ENCODE data around the gene BPIFA2.
"Not testable (repeated sequence)": the region's sequence is repeated elsewhere in the genome, so short reads cannot be mapped to it uniquely, and the experiment has no call there.

BPIFA2 gene, protein sequence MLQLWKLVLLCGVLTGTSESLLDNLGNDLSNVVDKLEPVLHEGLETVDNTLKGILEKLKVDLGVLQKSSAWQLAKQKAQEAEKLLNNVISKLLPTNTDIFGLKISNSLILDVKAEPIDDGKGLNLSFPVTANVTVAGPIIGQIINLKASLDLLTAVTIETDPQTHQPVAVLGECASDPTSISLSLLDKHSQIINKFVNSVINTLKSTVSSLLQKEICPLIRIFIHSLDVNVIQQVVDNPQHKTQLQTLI

DNA sequence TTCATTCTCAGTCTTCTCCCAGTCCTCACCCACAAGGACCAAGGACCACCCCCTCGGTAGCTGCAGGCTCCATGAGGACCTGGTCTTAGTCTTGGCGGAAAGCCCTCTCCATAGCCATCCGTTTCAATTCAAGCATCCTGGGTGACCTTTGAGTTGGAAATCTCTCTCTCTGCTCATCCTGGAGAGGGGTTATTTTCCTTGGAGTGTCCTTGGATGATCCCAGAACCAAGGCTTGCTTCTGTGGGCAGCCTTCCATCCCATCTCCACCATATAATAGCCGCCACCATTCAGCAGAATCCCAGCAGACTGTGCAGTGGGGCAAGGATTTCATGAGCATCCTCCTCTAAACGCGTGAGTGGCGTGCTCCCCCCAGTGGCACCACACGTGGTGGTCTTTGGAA, at the start of gene BPIFA2:
BPIFA2 (plus strand) TSS at position 301 of the 400 bp plus-strand sequence. CDS start 987 bp downstream, outside the sequence.
- DNase-seq, result no peak

DNA sequence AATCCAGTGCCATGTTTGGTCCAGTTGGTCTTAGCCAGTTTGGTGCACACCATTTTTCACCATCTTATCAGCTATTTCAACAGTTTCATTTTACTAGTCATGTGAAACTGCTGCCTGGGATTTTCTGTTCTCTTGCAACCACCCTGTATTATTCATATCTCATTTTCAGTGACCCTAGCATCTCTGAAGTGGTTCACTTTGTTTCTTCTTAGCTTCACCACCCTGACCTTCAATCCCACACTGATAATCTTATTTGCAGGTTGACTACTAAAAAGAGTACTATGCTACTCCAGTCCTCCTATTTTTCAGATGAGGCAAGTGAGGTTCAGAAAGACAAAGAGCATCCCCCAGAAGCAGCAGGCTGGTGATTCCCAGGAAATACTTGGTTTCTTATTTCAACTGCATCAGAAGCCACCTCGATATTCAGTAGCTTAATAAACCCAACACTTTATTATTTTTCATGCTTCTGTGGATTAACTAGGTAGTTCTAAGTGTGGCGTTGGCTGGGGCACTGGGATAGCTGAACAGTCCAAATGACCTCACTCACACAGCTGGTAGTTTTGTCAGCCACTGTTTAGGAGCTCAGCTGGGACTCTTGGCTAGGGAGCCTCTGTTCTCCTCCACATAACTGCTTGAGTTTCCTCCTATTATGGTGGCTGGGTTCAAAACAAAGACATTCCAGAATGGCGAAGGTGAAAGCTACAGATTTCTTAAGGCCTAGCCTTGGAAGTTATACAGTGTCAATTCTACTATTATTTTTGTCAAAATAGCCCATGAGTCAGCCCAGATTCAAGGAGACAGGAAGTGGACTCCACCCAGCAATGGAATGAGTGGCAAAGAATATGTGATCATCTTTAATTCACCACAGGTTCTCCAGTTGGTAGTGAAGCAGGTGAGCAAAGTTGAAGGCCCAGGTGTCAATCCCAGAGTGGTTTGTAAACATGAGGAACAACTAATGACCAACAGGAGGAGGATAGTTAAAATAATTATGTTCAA, 47.9 kb upstream of the BPIFA2 start:
- DNase-seq, result no peak

DNA sequence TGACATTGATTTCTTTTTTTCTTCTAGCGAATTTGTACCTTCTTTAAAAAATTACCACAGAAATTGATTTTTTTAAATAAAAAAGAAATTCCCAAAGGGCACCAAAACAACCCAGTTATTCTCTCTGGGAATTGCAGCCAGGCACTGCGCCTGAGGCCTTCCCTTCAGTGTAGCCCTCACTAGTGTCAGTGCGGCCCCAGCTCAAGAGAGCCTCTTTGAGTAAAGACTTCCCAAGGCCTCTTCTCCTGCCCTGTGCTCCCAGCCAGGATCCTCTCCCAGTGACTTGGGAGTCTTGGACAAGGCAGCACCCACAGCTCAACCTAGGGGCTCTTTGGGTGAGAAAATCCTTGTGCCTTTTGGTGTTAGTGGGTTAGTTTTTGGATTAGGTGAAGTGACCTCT, 47.0 kb upstream of the BPIFA2 start:
- DNase-seq, result no peak

DNA sequence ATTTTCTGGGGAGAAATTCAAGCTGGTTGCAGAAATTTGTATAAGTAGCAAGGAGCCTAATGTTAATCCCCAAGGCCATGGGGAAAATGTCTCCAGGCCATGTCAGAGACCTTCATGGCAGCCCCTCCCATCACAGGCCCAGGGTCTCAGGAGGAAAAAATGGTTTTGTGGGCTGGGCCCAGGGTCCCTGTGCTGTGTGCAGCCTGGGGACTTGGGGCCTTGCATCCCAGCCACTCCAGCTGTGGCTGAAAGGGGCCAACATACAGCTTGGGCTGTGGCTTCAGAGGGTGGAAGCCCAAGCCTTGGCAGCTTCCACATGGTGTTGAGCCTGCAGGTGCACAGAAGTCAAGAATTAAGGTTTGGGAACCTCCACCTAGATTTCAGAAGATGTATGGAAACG, 45.7 kb upstream of the BPIFA2 start:
- not testable (repeated sequence) for DNase-seq

DNA sequence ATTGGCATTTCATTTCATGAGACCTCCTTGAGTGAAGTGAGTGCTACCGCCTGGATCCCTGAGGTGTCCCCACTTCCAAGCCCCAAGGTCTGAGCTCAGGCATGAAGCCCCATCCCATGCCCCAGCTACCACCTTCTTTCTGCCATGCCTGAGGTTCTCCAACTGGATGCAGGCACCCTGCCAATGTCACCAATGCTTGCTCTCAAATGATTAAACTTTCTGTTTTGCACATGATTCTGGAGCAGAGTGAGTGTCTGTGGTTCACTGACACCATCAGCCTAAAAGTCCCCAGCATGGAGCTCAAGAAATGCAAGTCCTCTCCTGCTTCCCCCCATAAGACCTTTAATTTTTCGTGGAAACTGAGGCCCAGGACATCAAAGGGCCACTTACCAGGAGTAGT, 43.7 kb upstream of the BPIFA2 start:
- DNase-seq, result no peak

DNA sequence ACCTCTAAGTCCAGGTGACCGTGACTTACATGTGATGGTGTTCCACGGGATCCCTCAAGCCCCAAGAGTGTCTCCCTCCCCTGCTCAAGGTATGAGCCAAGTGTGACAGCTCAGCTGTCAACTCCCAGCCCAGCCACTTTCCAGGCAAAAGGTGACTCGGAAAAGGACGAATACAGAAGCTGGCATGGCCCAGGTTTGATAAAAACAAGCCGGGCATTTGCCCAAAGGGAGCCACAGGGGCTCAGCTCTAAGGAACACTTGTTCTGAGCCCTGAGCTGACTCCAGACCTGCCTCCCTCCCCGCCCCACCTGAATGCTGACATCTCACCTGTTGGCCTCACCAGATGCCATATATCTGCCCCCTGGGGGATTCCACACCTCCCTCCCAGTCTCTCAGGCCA, 43.0 kb upstream of the BPIFA2 start:
- DNase-seq, result no peak

DNA sequence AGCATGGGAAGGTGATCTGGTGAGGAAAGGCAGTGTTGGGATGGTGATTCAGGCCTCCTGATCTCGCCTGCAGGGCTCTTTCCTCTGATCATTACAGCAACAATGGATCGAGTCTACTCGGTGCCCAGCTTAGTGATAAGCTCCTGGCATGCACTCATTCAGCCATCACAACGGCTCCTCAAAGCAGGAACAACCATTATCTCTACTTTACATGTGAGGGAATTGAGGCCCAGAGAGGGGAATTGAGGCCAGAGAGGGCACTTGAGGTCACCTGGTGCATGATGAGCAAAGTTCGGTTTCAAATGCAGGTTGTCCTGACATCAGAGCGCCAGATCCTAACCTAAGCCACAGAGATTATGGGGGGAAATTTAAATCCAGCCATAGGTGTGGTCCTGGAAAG, 42.0 kb upstream of the BPIFA2 start:
- DNase-seq, result no peak

DNA sequence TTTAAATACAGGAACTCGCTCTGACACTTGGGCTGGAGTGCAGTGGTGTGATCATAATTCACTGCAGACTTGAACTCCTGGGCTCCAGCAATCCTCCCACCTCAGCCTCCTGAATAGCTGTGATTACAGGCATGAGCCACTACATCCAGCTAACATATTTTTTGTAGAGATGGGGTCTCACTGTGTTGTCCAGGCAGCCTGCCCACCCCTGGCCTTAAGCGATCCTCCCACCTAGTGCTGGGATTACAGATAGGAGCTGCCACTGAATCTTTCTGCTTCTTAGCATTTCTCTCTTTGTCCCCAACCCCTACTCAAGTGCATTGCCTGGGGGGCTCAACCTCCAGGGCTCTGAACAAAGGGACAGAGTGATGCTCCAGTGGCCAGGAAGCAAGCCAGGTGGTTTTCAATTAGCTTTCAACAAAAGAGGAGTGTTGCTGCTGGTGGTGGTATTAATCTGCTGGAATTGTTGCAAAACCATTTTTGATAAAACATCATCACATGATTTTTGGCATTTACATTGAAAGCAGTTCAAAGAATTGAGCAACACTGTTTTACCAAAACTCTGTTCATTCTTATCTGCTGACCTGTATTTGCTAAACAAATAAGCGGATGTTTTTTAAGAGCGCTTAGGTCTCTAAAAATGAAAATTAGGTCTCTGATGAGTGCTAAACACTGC, 40.4 kb upstream of the BPIFA2 start:
- DNase-seq, result no peak

DNA sequence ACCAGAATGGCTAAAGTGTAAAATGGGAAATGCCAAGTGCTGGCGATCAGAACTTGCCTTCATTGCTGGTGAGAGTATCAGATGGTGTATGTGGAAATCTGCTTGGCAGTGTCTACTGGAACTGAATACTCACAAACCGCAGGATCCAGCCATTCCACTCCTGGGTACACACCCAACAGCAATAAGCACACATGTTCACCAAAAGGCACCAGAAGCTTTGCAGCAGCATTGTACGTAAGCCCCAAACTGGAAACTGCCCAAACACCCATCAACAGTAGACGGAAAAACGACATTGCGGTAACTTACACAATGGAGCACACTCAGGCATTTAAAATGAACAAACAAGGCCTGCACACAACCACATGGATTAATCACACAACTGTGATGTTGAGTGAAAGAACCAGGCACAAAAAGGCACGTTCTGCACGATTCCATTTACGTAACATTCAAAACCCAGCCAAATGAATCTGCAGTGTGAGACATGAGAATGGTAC, 37.3 kb upstream of the BPIFA2 start:
- no peak for DNase-seq

DNA sequence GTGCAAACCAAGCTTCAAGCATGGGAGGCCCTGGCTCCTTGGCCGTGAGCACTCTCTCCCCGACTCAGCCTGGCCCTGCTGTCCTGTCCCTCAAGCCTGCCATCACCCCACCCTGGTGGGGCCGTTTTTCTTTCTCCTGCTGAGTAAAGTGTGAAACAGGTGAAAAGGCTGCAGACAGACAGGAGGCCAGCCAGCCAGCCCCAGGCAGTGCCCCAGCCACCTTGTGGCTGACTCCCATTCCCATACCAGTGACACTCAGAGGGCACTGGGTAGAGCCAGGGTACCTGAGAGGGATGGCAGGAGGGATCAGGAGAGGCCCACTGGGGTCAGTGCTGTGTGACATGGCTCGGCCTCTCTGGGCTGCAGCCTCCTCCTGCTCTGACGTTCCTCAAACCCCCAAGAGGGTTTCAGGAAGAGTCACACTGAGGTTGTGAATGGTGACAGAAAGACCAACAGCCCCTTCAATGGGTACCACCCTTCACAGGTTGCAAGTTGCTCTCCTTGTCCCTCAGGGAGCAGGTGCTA, 35.9 kb upstream of the BPIFA2 start:
- DNase-seq, result no peak

DNA sequence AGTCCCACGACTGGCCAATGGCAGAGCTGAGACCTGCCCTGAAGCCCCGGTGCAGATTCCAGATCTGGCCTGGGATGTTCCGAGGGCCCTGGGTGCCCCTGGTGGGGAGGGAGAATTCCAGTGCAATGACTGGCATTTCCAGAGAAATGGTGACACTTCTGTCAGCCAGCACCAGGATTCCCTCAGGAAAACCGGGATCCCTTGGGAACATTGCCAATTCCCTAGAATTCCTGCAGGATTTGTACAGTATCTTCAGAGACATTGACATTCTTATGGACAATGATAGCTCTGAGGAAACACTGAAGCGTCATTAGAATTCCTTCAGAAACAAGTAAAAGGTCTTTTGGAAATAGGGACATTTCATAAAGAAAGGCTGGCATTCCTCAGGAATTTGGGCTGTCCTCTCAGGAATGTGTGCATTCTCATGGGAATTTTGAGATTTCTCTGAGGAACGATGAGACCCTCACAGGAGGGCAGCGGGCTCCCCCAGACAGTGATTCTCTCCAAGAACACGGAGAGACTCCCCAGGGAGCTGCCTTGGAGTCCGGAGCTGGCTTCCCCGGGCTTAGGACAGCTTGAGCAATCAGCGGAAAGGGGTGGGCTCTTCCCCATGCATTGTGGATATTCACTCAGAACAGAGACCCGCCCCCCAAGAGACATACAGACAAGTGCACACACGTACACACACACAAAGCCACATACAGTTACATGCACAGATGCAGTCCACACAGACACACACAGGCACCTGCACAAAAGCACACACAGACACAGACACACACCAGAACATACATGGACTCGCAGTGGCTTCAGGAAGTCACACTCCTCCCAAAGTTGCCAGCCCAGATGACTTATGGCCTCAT, 35.2 kb upstream of the BPIFA2 start:
- no peak for DNase-seq

DNA sequence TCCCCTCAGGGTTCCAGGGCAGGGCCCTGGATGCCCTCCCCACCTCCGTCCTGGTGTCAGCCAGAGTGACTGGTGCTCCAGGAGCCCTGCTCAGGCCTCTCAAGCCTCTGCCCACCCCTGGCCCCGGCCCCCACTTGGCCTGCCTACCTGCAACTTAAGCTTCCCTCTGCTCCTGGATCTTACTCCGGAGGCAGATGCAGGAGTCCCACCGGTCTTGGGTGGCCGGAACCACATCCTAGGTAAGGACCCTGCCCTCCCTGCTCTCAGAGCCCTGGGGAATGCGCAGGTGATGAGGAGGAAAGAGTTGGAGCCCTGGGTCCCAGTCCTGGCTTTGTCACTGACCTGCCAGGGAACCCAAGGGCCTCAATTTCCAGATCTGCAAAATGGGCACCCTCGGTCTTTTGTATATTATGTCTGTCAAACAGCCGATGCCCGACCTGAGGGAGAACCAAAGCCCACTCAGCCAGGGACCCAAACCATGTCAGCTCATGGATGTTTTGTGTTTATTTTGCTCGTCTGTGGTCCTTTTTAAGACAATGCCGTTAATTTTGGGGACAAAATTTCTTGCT, 34.5 kb upstream of the BPIFA2 start:
- no peak for DNase-seq

DNA sequence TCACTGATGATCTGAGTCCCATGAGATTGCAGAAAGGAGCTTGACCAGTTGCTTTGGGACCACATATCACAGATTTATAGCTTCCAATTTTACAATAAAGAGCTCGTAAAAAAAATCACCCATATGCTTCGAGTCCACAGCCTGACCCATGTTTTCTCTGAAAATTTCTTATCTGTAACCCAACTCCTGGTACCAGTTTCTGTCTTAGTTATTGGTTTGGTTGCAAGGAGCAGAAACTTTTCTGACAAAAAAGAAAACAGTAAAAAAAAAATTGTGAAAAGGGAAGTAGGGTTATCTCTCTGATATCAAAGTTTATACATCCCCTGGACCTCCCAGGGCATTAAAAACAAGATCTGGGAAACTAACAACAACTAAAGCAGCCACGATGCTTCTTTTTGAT, 30.8 kb upstream of the BPIFA2 start:
- no peak for DNase-seq

DNA sequence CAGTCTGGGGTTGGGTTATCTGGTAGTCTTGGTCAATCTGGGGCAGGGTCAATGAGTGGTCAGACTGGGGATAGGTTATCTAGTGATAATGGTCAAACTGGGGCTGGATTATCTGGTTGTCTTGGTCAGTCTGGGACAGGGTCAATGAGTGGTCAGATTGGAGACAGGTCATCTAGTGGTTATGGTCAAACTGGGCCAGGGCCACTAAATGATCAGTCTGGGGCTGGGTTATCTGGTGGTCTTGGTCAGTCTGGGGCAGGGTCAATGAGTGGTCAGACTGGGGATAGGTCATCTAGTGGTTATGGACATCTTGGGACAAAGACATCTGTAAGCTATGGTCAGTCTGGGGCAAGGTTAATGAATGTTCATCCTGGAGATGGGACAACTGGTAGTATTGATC, 28.5 kb upstream of the BPIFA2 start:
- DNase-seq, result no peak

DNA sequence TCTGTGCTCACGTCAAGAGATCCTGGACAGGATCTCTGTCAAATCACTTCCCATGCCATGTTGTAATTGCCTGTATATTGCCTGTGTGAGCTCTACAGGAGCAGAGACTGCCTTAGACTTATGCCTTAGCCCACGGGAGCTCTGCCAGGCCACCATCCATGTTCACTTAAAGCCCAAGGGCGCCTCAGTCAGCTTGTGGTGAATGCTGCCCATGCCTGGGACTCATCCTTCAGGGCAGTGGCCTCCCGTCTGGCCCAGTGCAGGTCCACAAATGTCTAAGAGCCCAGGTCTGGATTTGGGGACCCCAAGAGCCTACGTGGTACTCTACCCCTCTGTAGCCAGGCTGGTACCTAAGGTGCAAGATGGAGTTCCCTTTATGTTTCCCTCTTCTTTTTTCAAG, 22.4 kb upstream of the BPIFA2 start:
- no peak for DNase-seq

DNA sequence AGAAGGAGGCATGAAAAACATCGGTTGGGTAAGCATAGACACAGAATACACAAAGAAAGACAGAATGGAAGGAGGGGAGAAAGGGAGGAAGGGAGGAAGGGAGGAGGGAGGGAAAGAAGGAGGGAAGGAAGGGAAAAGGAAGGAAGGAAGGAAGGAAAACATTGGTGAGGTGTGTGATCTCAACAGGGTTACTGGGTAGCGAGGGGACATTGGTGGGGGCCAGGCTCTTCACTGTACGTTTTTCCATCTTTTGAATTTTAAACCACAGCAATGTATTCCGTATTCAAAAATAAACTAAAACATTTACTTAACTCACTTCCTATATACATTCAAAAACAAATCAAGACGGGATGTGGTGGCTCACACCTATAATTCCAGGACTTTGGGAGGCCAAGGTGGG, 20.7 kb upstream of the BPIFA2 start:
- DNase-seq, result no peak

DNA sequence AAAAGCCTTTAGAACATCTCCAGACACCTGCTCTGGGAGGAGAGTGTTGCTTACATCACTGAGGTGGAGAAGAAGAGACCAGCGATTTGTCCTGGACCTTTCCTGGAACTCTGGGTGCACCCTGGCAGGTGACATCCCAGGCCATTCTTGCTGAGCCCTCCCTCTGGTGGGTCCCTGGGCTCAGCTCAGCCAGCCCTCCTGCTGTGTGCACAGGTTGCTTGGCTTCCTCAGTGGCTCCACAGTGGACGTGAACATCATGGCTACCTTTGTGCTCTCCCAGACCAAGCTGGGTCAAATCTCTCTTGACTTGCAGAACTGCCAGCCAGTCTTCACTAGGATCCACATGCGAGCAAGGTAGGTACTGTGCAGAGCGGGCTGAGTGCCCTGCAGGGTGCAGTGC, 19.9 kb upstream of the BPIFA2 start:
- DNase-seq, result no peak

DNA sequence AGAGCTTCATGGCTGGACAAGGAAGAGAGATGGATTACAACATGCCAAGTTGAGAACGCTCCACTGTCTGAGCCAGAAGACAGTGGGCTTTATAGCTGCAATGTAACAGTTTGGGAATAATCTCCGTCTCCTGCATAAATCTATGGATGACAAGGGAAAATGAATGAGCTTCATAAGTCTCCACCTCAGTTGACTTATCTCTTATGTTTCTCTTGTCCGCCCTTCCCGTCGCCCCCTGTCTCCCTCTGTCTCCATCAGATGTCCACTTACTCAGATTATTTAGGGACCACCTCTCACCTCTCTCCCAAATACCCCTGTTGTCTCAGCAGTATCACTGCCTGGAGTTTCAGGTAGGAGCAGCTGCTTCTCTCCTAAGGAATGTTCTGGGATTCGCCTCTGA, 13.7 kb upstream of the BPIFA2 start:
- DNase-seq, result no peak

DNA sequence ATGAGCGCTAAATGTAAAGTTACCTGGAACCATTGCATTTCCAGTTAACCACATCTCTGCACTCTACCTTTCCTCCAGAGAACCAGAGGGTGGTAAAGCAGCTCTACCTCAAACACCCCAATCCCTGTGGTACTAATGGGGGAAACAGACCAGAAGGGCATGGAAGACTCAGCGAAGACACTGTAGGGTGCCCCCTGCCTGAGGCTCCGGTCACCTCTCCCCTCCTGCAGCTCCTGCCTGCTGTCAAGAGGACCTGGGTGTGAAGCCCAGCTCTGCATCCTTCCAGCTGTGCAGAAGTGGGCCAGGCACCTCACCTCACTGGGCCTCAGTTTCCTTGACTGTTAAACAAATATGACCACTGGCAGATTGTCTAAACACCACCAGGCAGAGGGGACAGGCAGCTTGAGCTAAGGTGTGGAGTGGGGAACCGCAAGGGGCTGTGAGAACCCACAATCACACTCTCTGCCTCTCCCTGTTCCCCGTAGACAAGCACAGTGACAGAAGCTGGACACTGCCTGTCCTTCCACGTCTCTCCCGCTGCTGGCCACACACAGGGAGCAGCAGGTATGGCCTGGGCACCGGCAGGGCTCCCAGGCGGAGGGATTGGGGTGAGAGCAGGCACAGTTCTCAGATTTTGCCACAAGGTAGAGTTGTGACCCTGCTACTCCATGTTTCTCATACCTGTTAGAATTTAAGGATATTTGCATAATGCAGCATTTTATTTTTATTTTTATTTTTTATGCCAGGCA, 9.1 kb upstream of the BPIFA2 start:
- DNase-seq, result no peak

DNA sequence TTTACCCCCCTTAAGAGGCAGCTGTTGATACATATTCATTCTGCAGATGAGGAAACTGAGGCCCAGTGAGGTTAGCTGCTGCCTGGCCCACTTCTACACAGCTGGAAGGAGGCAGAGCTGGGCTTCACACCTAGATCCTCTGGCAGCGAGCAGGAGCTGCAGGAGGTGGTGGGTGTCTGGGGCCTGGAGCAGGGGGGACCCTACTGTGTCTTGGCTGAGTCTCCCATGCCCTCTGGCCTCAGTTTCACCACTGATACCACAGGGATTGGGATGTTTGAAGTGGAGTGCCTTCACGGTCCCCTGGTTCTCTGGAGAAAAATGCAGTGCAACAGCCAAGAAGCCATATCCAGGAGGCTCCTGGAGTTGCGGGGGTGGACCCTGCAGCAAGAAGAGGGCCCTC, 8.2 kb upstream of the BPIFA2 start:
- no peak for DNase-seq

DNA sequence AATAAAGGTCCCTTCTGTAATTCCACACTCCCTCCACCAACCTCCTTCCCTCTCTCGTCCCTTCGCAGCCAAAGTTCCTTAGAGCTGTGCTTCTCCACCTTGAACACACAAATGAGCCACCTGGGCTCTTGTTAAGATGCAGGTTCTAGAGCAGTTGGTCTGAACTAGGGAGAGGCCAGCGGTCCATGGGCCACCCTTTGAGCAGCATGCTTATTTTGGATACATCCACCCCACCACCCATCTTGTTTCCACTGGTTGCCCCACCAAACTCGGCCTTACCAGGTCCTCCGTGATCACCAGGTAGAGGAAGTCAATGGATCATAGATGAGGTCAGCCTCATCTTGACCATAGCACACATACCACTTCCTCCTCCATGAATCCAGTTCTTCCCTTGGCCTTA, 7.3 kb upstream of the BPIFA2 start:
- DNase-seq, result no peak
